Thymus (tissue), 11 donors: ENCODE measurements around the gene PSMB7. TPM values are rescaled to one million over a fixed set of nuclear protein-coding genes. Genes with fewer than 3 reads are reported as not detected.

Experiments used
- DNase-seq, 9 donors: peaks; one replicate each; pipeline ENCODE4 v3.0.0-alpha.2; 2013; ENCODE audit warnings: low spot score in 9 of 9, low read depth in 6 of 9, missing footprints in 1 of 9
- H3K27ac ChIP-seq, 2 donors: one replicate each; pipeline ENCODE4 v1.5.1; 2013; ENCODE audit warnings: control low read depth in 1 of 2, low read depth in 1 of 2, low read length in 1 of 2, mild to moderate bottlenecking in 1 of 2, moderate library complexity in 1 of 2
- H3K27me3 ChIP-seq, 2 donors: one replicate each; pipeline ENCODE4 v1.5.1; 2013; ENCODE audit warnings: low read length in 1 of 2; ENCODE audit not compliant: control insufficient read depth in 2 of 2, insufficient read depth in 1 of 2
- H3K36me3 ChIP-seq, 2 donors: one replicate each; pipeline ENCODE4 v1.5.1; 2013; ENCODE audit warnings: low read length in 1 of 2, mild to moderate bottlenecking in 1 of 2, moderate library complexity in 1 of 2; ENCODE audit not compliant: control insufficient read depth in 2 of 2, insufficient read depth in 2 of 2
- H3K4me1 ChIP-seq, 2 donors: one replicate each; pipeline ENCODE4 v1.5.1; 2013; ENCODE audit warnings: low read length in 2 of 2; ENCODE audit not compliant: control insufficient read depth in 2 of 2, insufficient read depth in 2 of 2
- H3K4me3 ChIP-seq, 2 donors: one replicate each; pipeline ENCODE4 v1.5.1; 2013; ENCODE audit warnings: low read length in 2 of 2, control low read depth in 1 of 2, mild to moderate bottlenecking in 1 of 2
- H3K9me3 ChIP-seq, 2 donors: one replicate each; pipeline ENCODE4 v1.5.1; 2013; ENCODE audit warnings: low read length in 1 of 2, mild to moderate bottlenecking in 1 of 2; ENCODE audit not compliant: control insufficient read depth in 2 of 2, insufficient read depth in 1 of 2
- WGBS: extraction: QIAGEN DNeasy Blood & Tissue Kit; methylation state at CpG from one replicate; pipeline ENCODE4 v1.1.7; 2013; 5-methylcytosine and 5-hydroxymethylcytosine counted together
- polyA plus RNA-seq: library from polyadenylated mRNA; stranded (reverse); fragments of 200-250 nt; gene quantifications from one replicate; pipeline ENCODE4 v1.2.3, GENCODE V29; 2013
- total RNA-seq: library from RNA; stranded (reverse); fragments of 120-200 nt; gene quantifications from one replicate; pipeline ENCODE4 v1.2.4, GENCODE V29; 2013
- donor health status: healthy.

Gene PSMB7
- total and polyA plus RNA-seq, 2 donors: 132 to 177 TPM

DNA sequence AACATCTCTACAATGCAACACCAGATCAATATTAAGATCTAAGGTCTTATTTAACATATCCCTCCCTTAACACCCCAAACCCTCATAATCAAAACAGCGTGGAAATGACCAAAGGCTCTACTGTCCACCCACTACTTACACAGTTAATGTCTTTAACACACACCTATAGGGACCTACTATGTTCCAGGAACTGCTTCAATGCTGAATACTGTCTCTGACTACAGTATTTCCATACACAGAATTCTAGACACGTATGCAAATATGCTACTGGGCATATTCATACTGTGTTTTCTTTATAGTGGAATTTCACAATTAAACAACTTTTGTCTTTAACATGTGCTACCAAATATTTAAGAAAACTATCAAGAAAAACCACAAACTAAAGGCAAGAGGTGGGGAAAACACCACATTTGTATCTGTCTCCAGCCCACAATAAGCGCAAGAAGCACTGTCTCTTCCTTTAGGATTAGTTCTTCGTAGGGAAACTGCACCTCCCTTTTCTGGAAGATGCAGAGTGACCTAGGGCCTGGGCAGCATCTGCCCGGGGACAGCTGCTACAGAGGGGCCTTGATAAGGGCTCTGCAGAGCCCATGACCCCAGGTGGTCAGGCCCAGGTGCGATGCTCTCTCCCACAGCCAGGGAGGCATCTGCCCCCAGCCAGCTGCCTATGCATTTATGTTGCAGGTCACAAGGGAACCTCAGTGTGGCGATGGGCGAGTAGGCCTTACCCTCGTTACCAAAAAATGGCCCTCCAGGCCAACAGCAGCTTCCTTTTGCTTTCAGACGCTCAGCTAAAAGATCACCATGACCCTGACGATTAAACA is 55.2 kb downstream of the PSMB7 start:
- 96% methylated on average over 11 of the region's 11 CpGs for WGBS
- H3K36me3 ChIP-seq: peaks cover 12 to 22% of the 10 kb centered on the region in 2 donors
- no peak for DNase-seq
- H3K27ac ChIP-seq: no peak overlapping the region
- H3K4me3 ChIP-seq: no peak overlapping the region
- H3K4me1 ChIP-seq: peaks cover 0 to 4% of the 10 kb centered on the region in 2 donors
- H3K9me3 ChIP-seq: no peaks in the 10 kb centered on the region
- H3K27me3 ChIP-seq: no peaks in the 10 kb centered on the region

DNA sequence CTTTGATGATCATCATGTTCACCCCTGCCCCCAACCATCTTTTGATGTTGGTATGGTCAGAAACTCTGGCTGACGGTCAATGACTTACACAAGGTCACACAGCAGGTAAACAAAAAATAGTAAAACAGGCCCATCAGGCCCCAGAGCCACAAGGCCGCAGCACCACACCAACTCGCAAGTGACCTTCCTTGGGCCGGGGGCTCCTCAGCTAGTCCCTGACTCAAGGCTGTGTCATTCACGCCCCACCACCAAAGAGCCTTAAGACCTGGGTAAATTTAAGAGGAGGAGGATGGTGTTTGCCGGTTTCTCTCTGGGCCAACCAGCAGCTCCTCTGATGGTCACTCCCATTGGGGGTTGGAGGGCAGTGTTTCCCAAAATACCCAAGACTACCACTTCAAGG is 55.8 kb downstream of the PSMB7 start:
- H3K4me1 ChIP-seq: peaks cover 0 to 4% of the 10 kb centered on the region in 2 donors
- H3K27me3 ChIP-seq: no peaks in the 10 kb centered on the region
- WGBS: 98% methylated on average over 6 of the region's 6 CpGs
- H3K36me3 ChIP-seq: peaks cover 16 to 28% of the 10 kb centered on the region in 2 donors
- no peak overlapping the region for H3K27ac ChIP-seq
- H3K4me3 ChIP-seq: no peak overlapping the region
- no peaks in the 10 kb centered on the region for H3K9me3 ChIP-seq
- DNase-seq: no peak

DNA sequence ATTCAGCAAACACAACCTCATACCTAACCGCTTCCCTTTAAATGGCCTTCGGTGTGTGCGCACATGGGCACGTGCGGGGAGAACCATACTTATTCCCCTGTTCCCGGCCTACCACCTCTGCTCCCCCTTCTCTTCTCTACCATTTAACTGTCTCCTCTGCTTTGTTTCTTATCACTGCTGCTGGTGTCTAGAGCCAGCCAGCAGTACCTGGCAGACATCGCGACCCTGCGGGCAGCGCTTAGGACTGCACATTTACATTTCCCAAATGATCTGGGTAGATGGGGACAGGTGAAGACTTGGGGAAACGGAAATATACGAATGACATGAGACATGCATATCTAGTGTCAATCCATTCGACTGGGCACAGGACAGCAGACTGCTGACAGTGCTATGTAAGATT is 56.6 kb downstream of the PSMB7 start:
- H3K27me3 ChIP-seq: no peaks in the 10 kb centered on the region
- H3K36me3 ChIP-seq: peaks cover 24 to 33% of the 10 kb centered on the region in 2 donors
- H3K27ac ChIP-seq: no peak overlapping the region
- H3K4me1 ChIP-seq: peaks cover 0 to 4% of the 10 kb centered on the region in 2 donors
- no peak for DNase-seq
- WGBS: 98% methylated on average over 13 of the region's 13 CpGs
- H3K9me3 ChIP-seq: no peaks in the 10 kb centered on the region
- H3K4me3 ChIP-seq: no peak overlapping the region

DNA sequence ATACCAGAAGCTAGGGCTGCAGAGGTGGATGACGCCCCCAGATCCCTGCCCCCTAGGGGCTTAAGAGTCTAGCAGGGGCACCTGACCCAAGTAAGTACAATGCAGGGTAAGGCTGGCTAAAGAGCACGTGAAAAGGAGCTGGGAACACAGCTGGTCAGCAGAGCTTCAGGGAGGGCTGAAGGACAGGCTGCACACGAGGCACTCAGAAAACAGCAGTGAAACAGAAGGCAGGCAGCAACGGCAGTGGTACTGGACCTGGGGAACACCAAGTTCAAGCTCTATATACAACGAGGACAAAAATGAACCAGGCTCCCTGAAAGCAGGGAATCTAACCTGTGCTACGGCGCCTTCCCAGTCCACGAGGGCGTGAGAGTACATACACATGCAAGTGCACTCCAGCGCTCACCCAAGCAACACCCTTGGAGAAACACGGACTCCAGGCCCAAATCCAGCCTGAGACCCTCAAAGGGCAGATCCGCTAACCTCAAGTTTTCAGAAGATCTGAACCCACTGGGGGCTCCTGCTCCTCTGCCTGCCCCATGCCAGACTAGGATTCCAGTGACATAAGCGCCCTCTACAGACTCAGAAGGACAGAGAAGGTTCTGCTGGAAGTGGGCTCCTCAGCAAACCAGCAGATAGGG is 57.4 kb downstream of the PSMB7 start:
- WGBS: 96% methylated on average over 13 of the region's 13 CpGs

DNA sequence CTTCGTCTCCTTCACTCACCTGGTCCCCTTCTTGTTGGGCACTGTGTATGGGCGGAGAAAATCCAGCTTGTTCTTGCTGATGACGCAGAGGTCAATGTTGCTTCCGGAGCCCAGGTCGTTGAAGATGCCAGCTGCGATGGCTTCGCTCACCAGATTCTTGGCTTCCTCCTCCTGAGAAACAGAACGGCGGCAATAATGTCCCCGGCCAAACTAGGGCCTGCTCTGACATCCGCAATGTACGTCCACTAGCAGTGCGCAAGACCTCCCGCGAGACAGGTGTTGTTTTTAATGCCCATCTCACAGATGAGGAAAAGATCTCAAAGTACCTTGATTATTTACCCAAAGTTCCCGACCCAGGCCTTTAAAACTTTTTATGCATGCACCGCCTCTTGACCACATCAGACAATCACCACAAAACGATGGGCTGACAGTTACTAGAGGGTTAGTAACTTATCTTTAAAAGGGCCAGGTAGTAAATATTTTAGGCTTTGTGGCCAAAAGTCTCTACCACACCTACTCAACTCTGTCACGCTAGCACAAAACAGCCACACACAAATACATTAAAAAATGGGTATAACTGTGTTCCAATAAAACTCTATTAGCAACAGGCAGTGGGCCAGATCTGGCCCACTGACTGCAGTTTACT is 58.4 kb downstream of the PSMB7 start:
- Histone ChIP-seq H3K4me3 (no peak overlapping the region), H3K4me1 (peaks cover 0 to 4% of the 10 kb centered on the region in 2 donors), H3K36me3 (peaks cover 42 to 50% of the 10 kb centered on the region in 2 donors), H3K27me3 (no peaks in the 10 kb centered on the region), H3K9me3 (no peaks in the 10 kb centered on the region), H3K27ac (no peak overlapping the region)
- WGBS: 85% methylated on average over 19 of the region's 19 CpGs
- DNase-seq: no peak

More for the DNA sequence above, 57.4 kb downstream of the PSMB7 start:
- no peak for DNase-seq
- Histone ChIP-seq H3K27me3 (no peaks in the 10 kb centered on the region), H3K4me1 (peaks cover 0 to 4% of the 10 kb centered on the region in 2 donors), H3K36me3 (peaks cover 32 to 40% of the 10 kb centered on the region in 2 donors), H3K27ac (no peak overlapping the region), H3K4me3 (no peak overlapping the region), H3K9me3 (no peaks in the 10 kb centered on the region)

DNA sequence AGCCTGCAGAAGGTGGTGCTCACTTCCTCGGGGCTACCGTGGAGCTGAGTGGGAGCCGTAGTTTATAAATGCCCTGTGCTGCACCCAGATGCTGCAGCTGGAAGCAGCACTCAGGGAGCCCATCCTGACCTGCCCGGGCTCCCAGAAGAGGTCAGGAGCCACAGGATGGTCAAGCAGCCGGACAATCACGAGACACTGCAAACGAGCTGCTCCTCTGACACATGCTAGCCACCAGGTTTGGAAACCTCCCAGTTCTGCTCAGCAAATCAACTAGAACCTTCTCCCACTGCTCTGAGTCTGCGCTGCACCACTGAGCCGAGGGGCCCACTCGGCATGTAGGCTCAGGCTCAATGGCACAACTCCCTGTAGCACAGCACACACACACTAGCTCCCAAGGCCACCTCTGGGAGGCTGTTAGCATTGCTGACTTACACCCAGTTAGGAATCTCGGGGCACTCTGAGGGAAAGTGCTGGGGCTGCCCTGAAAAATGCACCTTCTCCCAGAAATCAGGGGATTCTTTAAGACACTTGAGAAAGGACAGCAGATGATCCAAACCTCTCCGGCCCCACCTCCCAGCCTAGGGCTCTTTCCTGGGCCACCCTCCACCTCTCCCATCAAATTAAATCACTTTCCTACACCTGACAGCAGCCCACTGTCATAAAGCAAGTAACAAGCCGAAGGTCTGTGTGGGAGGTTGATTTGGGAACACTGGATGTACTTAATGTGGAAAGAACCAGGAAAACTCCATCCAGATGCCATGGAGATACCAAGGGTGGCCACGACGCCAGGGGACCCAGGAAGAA is 59.1 kb downstream of the PSMB7 start:
- Histone ChIP-seq H3K4me1 (peaks cover 0 to 4% of the 10 kb centered on the region in 2 donors), H3K36me3 (peaks cover 49 to 57% of the 10 kb centered on the region in 2 donors), H3K4me3 (no peak overlapping the region), H3K9me3 (no peaks in the 10 kb centered on the region), H3K27me3 (no peaks in the 10 kb centered on the region), H3K27ac (no peak overlapping the region)
- WGBS: 91% methylated on average over 15 of the region's 15 CpGs
- DNase-seq: no peak

DNA sequence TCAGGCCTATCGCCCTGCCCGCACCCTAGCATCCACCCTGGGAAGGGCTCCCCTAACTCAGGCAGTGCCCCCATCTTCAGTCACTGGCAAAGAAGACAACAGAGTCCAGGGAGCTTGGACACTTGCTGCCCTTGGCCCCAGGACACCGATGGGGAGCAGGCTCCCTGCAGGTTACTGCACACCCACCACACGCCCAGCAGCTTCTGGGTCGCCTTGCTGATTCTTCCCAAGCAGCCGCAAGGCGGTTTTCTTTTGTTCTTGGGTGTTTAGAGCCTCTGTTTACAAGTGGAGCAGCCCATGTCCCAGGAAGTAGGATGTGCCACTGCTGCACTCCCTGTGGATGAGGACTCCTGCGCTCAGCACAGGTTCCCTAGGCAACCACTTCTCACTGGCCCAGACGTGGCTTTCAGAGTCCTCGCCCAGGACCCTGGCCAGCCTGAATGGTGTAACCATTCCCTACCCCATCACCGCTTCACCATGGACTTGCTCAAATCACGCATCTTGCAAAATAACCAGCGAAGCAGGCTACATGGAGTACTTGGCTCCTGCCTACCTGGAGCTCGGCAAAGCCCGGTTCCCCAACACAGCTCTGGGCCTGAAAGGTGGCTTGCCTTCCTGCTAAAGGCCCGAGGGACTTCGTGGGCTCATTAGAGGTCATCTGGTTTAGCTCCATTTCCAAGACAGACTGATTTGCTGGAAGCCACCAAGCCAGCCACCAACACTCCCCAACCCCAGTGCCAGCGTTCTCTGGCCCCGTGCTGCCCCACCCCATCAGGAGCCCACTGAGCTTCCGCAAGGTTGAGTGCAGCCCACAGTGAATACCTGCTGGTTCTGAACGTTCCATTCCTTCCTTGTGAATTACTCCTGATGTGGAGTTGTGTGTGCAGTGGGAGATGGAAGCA is 60.0 kb downstream of the PSMB7 start:
- peaks cover 58 to 66% of the 10 kb centered on the region in 2 donors for H3K36me3 ChIP-seq
- no peak overlapping the region for H3K4me3 ChIP-seq
- H3K27me3 ChIP-seq: no peaks in the 10 kb centered on the region
- H3K4me1 ChIP-seq: peaks cover 0 to 4% of the 10 kb centered on the region in 2 donors
- DNase-seq: no peak
- H3K27ac ChIP-seq: no peak overlapping the region
- H3K9me3 ChIP-seq: no peaks in the 10 kb centered on the region
- WGBS: 98% methylated on average over 21 of the region's 21 CpGs
